Hematopoietic multipotent progenitor cell treated with erythropoietin and hydrocortisone succinate and interleukin-3 and kit ligand, for 17 days (in vitro differentiated cells): ENCODE measurements around the gene LRMDA.

ENCODE experiments used
- DNase-seq: peaks from one replicate; pipeline ENCODE4 v3.0.0-alpha.2; 2015; ENCODE audit warnings: low spot score

Gene LRMDA

DNA sequence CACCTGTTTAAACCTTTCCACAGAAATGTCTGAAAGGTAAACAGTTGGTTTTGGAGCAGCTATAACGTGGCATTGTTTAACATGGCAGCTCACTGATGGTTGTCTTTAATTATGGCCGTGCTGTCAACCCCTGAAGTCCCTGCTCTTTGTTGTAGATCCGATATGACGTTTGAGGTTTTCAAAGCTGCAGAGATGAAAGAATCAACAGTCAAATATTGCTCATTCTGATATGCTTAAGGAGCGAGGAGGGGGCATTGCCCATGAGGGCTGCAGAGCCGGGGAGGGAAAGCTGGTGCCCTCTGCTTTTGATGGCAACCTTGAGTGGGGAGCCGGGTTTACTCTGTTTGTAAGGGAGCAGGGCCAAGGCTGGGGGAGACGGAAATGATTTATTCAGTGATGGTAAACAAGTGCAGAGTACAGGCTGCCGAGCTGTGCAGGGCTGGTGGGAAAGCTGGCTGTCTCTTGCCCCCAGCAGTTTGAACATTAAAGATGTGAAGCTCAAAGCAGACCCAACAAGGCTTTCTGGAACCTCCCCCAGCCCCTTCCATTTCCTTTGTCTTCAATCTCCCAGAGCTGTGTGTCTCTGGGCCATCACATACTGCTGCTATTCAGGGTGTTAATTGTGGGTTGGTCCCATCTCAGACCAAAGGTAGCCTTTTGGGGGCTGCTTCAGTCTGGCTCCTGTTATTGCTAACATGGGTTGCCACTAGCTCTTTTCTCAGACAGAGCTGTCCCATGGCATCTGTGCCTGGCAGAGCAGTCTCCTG is 345.5 kb downstream of the LRMDA start:
- DNase-seq: no peak

DNA sequence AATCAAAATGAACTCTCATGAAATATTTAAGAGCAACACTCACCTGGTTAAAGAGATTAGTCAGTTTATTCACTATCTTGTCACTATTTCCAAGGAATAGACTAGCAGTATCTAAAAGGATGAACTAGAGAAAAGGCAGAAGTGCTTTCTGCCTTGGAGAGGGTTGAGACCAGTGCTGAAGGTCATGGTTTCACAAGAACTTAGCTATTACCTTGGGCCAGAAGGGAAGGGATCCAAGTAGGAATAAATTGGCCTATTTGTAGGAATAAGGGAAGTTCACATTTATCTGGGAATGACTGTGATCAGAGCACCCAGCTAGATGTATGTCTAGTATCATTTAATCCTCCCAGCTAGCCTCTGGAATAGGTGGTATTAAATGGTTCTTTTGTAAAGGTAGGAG is 347.2 kb downstream of the LRMDA start:
- DNase-seq: no peak

GRCh38 chr10:75779276-75779675 is 347.9 kb downstream of the LRMDA start:
- DNase-seq: no peak

DNA sequence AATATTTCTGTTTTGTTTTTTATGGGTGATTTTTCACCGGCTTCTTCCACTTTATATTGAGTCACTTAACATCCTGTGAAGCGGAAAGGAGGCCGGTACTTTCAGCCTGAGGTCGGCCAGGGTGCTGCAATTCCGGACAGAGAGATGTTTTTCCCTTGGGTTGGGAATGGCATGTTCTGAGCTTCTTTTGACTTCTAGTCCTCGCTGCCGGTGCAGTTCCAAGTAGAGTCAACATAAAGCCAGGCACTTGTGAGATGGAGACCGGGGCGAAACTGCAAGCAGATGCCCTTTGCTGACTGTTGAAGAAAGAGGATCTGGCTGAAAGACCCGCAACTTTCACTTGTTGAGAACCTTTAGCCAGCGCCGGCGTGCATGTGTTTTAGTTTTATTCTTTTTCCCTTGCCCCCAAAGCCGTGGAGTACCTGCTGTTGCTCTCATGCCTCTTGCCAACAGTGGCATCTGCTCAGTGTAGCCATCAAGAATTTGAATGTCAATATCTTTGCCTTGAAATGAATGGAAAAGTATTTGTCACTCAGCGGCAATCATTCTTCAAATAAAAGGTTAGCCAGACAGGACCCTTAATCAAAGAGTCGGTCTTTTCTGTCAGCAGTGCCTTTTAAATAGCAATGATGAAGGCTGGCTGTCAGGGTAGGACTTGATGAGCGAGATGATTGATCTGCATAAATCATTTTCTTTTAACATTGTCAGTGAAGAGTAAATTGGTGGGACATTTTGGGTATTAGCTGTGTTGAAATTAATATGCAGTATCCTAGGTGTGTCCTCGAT is 351.2 kb downstream of the LRMDA start:
- no peak for DNase-seq

GRCh38 chr10:75788394-75789205 is 357.2 kb downstream of the LRMDA start:
- no peak for DNase-seq

GRCh38 chr10:75793848-75794247 is 362.4 kb downstream of the LRMDA start:
- no peak for DNase-seq

DNA sequence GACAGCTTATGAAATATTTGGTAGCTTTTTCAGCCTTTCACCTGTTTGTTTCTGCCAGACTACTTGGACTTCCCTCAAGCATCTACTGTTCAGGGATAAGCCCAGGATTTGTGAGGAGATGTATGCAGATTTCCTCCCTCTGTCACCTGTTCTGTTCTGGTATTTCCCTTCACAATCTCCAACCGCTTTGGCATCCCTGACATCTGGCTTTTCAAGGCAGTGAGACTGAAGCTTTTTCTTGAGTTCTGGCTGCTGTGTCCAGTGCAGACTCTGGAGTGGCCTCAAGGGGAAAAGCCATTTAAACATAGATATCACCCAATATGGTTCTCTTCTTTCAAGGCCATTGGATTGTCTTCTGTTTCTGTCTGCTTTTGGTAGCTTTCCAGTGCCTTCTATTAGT is 369.7 kb downstream of the LRMDA start:
- no peak for DNase-seq

GRCh38 chr10:75801661-75802060 is 370.2 kb downstream of the LRMDA start:
- no peak for DNase-seq

DNA sequence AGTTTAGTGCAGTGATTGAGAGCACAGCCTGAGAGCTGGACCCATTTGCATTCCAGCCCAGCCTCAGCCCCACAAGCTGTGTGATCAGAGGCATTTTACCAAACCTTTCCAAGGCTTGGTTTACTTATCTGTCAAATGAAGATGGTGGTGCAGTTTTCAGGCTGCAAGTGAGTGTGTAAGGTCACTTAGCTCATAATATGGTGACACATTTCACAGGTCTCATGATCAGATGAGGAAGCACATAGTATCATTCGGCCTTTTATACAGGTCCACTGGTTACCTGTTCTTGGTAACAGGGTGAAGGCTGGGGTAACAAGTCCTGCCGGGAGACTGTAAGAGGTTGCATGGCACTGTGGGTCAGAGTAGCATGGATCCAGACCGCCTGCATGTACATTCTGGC is 371.7 kb downstream of the LRMDA start:
- DNase-seq: no peak

GRCh38 chr10:75803816-75804552 is 372.6 kb downstream of the LRMDA start:
- DNase-seq: no peak

DNA sequence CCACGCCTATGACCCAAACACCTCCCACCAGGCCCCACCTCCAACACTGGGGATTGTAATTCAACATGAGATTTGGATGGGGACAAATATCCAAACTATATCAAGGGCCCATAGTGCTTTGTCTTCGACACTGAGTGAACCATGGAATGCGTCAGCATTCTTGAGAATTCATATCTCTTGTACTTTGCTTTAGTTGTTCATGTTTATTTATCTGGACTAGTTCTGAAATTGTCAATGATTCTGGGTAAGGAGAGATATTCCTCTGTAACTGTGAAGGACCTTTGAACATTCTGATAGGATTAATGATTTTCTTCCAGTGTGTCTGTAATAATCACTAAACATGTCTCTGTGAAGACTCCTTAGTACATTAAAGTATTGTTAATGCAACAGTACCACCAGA is 374.8 kb downstream of the LRMDA start:
- DNase-seq: no peak

DNA sequence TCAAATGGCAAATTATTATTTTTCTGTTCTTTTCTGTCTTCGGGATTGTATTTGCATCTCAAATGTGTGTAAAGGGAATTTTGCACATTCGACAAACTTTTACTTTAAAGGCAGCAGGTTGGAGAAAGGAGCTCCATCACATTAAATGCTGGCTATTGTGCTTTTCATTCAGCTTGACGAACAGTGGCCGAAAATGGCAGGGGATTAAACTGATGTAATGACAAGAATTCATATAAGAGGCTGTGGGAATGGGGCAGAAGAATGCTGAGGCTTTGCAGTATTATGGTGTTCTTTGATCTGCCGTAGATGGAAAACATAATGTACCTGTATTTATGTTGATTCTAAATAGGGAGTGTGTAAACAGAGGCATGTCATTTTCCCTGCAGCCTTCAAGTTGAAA is 376.0 kb downstream of the LRMDA start:
- no peak for DNase-seq

GRCh38 chr10:75809003-75809402 is 377.6 kb downstream of the LRMDA start:
- no peak for DNase-seq

DNA sequence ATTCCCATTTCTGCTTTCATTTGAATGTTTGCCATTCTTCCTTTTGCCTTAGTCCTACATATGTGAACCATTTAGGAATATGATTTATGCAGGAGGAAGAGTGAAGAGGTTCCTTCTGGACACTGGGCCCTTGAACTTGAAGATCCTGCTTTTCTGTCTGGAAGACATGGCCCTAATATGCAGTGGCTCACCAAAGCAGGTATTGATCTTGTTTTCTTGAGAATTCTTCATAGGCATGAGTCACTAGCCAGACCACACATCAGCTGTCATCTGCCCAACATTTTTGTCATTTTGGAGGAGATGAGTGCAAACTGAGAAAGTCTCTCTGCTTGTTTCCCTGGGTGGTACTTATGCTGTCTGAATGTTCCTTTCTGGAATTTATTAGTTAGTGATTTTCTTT is 382.6 kb downstream of the LRMDA start:
- DNase-seq: no peak

DNA sequence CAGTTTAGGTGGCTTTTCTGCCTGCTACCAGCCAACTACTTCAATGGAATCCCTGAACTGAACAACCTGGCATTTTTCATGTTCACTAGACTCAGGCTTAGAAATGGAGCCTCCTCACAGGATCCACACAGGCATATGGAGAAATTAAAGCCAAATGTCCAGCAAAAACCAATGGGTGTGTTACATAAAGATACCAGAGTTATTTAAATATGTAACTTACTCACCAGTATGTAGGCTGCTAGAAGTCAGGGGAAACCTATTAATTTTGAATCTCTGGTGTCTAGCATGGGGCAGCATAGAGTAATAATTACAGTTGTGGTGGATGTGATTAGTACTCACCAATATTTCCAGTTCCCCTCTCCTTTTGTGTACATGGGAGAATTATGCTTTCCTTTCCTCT is 383.6 kb downstream of the LRMDA start:
- DNase-seq: no peak

- DNase-seq: no peak
Observed at GRCh38 chr10:75817198-75817597, 385.8 kb downstream of the LRMDA start.

GRCh38 chr10:75818552-75818951 is 387.1 kb downstream of the LRMDA start:
- no peak for DNase-seq

DNA sequence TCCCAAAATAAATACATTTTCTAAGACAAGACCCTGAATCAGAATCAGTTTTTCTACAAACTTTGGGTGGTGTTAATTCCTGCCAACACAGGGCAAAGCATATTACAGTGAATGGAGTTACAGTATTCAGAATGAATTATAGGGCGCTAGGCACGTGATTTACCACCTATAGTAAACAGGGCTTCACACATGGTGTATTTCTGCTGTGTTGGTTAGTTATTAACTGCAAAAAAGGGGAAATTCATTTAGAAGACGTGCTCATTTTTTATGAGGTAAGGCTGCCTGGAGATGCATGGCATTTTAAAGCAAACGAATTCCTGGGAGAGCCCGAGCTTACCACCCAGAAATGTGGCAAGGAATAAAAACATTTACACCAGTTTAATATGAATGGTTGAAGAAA is 393.8 kb downstream of the LRMDA start:
- no peak for DNase-seq

GRCh38 chr10:75825661-75826060 is 394.2 kb downstream of the LRMDA start:
- no peak for DNase-seq

DNA sequence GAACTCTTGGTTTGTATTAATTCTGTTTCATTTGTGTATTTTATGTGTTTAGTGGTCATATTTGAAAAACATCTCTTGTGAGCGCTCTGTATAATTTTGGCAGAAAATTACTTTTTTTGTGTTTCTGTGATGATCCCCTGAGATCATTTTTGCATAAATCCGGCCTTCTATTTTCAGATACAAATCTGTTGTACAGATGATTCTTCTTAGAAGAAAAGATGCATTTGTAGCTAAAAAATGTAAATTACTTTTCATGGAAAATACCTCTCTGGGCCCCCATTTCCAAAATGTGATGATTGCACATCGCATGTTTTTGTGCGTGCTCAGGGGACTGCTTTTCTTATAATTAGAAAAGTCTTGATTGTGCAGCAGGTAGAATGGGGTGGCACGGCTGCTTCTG is 395.4 kb downstream of the LRMDA start:
- DNase-seq: no peak

- DNase-seq: no peak
Observed at GRCh38 chr10:75827587-75828021, 396.2 kb downstream of the LRMDA start.

- DNase-seq: no peak
Observed at GRCh38 chr10:75828413-75828812, 397.0 kb downstream of the LRMDA start.
